ENCODE measurements around the gene FANCF.
"Not testable (repeated sequence)": the region's sequence is repeated elsewhere in the genome, so short reads cannot be mapped to it uniquely, and the experiment has no call there.

The FANCF gene, protein sequence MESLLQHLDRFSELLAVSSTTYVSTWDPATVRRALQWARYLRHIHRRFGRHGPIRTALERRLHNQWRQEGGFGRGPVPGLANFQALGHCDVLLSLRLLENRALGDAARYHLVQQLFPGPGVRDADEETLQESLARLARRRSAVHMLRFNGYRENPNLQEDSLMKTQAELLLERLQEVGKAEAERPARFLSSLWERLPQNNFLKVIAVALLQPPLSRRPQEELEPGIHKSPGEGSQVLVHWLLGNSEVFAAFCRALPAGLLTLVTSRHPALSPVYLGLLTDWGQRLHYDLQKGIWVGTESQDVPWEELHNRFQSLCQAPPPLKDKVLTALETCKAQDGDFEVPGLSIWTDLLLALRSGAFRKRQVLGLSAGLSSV

DNA sequence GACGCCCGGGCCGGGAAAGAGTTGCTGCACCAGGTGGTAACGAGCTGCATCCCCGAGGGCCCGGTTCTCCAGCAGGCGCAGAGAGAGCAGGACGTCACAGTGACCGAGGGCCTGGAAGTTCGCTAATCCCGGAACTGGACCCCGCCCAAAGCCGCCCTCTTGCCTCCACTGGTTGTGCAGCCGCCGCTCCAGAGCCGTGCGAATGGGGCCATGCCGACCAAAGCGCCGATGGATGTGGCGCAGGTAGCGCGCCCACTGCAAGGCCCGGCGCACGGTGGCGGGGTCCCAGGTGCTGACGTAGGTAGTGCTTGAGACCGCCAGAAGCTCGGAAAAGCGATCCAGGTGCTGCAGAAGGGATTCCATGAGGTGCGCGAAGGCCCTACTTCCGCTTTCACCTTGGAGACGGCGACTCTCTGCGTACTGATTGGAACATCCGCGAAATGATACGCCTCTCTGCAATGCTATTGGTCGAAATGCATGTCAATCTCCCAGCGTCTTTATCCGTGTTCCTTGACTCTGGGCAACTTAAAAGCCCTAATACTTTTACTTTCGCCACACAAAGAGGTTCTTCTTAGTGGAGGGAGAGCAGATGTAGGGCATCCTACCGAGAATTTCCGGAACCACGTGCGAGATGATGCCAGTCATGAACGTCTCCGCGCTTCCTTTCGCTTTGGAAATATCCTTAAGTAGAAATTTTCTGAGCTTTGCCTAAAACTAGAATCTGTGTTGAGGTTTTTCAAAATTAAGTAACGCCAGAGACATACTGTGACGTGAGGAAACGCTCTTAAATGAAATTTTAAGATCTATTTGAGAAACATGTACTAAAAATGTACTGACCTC, at the start of gene FANCF:
TSS of gene FANCF (minus strand) at position 376 of the 840 bp plus-strand sequence. CDS start at position 363, 13 bp downstream.
- peak; percentile 99 for DNase-seq

DNA sequence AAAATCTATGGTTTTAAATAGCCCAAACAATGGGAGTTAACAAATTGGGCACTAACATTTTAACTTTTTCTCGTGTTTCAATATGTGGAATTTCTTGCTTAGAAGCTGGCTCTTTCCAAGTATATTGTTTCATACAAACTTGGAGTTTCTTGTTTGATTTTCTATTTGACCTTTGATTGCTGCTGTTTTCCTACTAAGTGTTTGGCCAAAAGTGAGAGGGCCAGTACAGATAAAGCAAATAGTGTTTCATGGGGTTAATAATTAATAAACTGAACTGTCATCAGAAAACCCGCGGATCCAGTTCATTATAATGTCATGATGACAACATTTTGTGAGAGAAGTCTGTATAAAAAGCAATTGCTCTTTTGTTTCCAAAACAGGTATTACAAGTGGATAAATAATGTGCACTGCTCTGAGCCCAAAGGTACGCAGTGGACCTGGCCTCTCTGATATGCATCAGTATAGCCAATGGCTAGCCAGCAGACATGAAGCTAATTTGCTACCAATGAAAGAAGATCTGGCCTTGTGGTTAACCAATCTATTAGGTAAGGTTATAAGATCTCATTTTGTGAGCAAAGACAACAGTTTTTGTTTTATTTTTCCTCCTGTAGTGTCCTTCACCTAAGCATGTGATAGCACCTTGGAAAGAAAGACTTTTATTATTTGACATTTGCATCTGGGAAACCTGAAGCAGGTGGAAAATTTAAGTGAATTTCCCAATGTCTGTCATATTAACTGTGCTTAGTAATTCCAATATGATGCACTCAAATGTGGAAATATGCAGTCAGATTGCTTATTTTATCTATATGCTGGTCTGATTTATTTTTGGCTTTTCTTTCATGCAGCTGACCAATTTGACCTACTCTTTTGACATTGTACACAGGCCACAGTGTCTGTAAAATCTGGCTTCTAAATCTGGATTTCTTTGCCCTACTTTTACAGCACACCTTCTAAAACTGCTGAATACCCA, 49.1 kb upstream of the FANCF start:
- DNase-seq, result no peak

GRCh38 chr11:22671751-22672150, 46.1 kb upstream of the FANCF start:
- DNase-seq, result no peak

DNA sequence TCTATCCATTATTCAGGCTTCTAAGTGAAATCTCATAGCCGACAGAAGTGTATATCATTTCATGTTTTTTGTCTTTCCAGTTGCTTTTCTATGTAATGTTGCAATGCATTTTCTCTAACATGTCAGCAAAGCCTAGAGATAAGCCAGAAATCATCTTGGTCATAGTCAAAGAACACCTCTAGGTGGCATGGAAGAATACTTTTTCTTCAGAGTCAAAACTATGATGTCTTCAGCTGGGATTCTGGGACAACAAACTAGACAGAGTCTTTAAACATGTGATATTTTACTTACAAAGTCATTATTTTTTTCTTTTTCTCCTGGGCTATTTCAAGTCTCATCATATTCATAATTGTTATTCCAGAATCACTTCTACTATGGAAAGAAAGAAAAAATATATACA, 45.2 kb upstream of the FANCF start:
- no peak for DNase-seq

GRCh38 chr11:22669368-22669767, 43.7 kb upstream of the FANCF start:
- no peak for DNase-seq

- peak; percentile 6 for DNase-seq
These were observed 42.6 kb upstream of the FANCF start for GRCh38 chr11:22668005-22668796.

DNA sequence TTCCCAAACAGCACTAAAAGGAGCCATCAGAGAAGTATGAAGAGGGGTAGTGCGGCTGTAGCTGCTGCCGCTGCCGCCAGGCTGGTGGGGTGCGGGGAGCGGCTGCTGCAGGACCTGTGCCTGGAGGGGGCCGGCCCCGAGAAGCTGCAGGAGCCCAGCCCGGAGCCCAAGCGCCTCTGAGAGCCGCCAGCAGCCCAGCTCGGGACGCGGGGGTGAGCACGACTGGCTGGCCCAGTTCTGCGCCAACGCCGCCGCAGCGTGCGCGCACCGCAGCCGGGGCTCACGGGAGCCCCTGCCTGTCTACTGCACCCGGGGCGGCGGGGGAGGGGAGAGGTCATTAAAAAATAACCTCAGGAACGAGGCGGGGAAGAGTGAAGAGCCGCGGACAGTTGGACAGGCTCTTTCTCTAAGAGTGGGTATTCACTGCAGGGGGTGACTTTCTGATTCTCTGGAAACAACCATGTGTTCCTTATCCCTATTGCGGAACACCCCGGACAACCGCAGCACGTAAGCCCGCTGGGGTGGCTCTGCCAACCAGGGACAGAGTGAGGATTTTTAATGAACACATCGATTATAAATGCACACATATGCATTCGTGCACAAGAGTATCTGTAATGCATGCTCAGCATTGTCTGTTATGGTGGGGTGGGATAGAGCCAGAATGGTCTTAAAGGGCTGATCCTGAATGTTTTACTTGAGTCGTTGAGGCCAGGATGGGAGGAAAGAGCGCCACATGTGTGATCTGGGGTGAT, 41.2 kb upstream of the FANCF start:
- DNase-seq, result peak; percentile 88

DNA sequence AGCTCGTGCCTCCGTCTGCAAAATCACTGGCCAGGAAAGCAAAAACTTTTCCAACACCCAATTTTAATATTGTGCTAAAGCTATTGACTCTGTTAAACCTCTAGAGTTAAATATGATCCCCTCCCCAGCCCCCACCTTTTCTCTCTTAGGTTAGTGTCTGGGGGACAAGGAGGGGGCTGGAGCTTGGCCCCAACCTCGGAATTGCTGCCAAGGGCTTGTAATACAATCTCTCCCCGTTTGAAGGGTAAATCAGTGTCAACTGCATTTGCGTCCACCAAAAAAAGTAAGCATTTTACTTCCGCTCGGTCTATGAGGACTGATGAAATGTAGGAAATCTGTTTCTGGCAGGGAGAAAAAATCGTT, 40.7 kb upstream of the FANCF start, which contains the start of gene GAS2:
TSS of gene GAS2 (plus strand) at position 287 of the 363 bp plus-strand sequence. CDS start 8,259 bp downstream, outside the sequence.
- no peak for DNase-seq

- no peak for DNase-seq
These were observed 34.2 kb upstream of the FANCF start for GRCh38 chr11:22659783-22660182.

DNA sequence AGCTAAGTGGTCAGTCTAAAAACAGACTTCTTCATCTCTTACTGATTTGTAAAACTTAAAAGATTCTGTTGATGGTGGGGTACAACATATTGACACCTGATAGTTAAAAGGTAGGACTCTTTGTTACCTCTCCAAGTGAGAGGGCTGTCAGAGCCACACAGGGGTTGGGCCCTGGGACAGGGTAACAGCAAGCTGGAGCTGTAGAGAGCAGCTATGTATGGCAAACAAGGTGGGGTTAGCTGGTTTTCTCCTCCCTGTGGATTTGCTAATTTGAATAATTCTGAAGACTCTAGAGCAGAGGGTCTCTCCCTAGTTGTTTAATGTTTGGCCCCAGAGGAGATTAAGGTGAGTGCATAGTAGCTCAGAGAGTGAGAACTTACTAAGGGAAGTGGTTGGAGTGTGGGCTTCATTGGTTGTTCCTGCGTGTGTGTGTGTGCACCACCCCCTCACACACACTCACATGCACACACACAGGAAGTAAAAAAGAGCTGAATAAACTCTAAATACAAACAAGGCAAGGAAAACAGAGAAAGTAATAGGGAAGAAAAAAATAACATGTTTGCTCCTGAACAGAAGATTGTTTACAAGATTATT, 31.6 kb upstream of the FANCF start:
- DNase-seq, result no peak

- no peak for DNase-seq
These were observed 30.5 kb upstream of the FANCF start for GRCh38 chr11:22656130-22656529.

DNA sequence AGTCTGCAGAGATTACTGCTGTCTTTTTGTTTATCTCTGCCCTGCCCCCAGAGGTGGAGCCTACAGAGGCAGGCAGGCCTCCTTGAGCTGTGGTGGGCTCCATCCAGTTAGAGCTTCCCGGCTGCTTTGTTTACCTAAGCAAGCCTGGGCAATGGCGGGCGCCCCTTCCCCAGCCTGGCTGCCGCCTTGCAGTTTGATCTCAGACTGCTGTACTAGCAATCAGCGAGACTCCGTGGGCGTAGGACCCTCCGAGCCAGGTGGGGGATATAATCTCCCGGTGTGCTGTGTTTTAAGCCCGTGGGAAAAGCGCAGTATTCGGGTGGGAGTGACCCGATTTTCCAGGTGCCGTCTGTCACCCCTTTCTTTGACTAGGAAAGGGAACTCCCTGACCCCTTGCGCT, 26.7 kb upstream of the FANCF start:
- not testable (repeated sequence) for DNase-seq

- DNase-seq, result no peak
These were observed 15.9 kb upstream of the FANCF start for GRCh38 chr11:22641559-22641958.

- no peak for DNase-seq
These were observed 15.2 kb upstream of the FANCF start for GRCh38 chr11:22640862-22641261.

GRCh38 chr11:22635689-22636088, 10.1 kb upstream of the FANCF start:
- DNase-seq, result no peak

- DNase-seq, result peak; percentile 14
These were observed 9.4 kb upstream of the FANCF start for GRCh38 chr11:22634897-22635629.

GRCh38 chr11:22633354-22633902, 7.8 kb upstream of the FANCF start:
- DNase-seq, result no peak

GRCh38 chr11:22627421-22627820, 1.8 kb upstream of the FANCF start:
- DNase-seq, result no peak

GRCh38 chr11:22626573-22627239, 1.1 kb upstream of the FANCF start:
- no peak for DNase-seq
